ENCODE data around the gene NCK1.
"Not testable (repeated sequence)": the region's sequence is repeated elsewhere in the genome, so short reads cannot be mapped to it uniquely, and the experiment has no call there.

The NCK1 gene

GRCh38 chr3:136885357-136886213, 23.6 kb downstream of the NCK1 start:
- H3K4me3 ChIP-seq (ENCODE audit: low read length) = peak overlapping the region; percentile 20; the same call in 1 of the 2 replicates
- no peak for TF ChIP-seq ZNF274 (IDR thresholded peaks at IDR 0.05; ENCODE audit: low read depth, low read length)

DNA sequence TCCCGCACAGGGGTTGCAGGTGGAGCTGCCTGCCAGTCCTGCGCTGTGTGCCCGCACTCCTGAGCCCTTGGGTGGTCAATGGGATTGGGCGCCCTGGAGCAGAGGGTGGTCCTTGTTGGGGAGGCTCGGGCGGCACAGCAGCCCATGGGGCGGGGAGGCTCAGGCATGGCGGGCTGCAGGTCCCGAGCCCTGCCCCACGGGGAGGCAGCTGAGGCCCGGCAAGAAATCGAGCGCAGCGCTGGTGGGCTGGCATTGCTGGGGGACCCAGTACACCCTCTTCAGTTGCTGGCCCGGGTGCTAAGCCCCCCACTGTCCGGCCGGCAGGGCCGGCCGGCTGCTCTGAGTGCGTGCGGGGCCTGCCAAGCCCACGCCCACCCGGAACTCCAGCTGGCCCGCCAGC, 27.9 kb downstream of the NCK1 start:
- no peak overlapping the region for H3K4me3 ChIP-seq (ENCODE audit: low read length)
- no peak for TF ChIP-seq ZNF274 (IDR thresholded peaks at IDR 0.05; ENCODE audit: low read depth, low read length)

DNA sequence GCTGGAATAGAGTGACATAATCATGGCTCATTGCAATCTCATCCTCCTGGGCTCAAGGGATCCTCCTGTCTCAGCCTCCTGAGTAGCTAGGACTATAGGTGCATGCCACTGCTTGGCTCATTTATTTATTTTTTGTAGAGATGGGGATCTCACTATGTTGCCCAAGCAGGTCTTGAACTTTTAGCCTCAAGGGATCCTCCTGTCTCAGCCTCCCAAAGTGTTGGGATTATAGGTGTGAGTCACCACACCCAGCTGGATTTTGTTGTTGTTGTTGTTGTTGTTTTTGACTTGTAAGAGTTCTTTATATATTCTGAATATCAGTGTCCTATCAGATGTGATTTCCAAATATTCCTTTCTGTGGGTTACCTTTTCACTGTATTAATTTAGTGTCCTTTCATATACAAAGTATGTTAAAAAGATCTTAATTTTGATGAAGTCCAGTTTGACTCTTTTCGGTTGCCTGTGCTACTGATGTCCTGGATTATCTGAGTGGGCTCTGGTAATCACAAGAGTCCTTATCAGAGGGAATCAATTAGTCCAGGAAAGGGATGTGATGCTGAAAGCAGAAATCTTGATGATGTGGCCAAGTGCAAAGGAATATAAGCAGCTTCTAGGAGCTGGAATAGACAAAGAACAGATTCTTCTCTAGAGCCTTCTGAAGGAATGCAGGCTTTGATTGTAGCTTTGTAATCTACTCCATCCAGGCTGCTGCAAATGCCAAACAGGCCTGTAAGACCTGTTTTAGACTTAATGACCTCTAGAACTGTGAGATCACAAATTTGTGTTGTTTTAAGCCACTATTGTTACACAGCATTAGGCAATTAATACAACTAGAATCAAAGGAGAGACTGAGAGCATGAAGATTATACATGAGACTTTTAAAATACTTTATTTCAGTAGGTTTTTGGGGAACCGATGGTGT, 30.2 kb downstream of the NCK1 start:
- TF ChIP-seq ZNF274 (IDR thresholded peaks at IDR 0.05; ENCODE audit: low read depth, low read length) = no peak
- H3K4me3 ChIP-seq (ENCODE audit: low read length) = no peak overlapping the region

DNA sequence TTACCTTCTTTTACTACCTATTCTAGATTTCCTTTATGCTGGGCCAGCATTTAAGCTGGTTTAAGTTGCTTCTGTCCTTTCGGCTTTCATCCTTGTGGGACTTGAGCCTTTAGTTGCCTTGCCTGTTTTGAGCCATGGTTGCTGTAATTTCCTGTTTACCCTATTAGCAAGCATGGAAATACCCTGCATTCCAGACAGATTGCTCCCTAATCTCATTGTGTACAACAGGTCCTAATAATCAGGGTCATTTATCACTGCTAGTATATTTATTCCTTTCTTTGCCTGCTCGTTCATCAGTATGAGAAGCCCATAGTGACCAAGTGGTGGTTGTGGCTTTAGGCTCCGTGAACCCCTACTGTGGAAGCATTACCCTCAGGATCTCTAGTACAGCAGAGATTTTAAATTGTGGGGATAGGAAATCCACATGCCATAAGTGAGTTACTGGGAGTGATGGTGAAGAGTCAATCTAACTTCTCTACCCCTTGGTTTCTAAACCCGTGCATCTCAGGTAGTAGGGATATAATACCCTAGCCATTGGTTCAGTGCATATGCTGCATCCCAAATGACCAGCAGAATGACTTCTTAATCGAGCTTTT, 31.9 kb downstream of the NCK1 start:
- H3K4me3 ChIP-seq (ENCODE audit: low read length) = no peak overlapping the region
- TF ChIP-seq ZNF274 (IDR thresholded peaks at IDR 0.05; ENCODE audit: low read depth, low read length) = no peak

GRCh38 chr3:136897171-136897570, 35.2 kb downstream of the NCK1 start:
- H3K4me3 ChIP-seq (ENCODE audit: low read length) = not testable (repeated sequence)

GRCh38 chr3:136898549-136898948, 36.5 kb downstream of the NCK1 start:
- no peak for TF ChIP-seq ZNF274 (IDR thresholded peaks at IDR 0.05; ENCODE audit: low read depth, low read length)
- H3K4me3 ChIP-seq (ENCODE audit: low read length) = no peak overlapping the region

- TF ChIP-seq ZNF274 (IDR thresholded peaks at IDR 0.05; ENCODE audit: low read depth, low read length) = no peak
Measured at GRCh38 chr3:136898954-136899353, 36.9 kb downstream of the NCK1 start.

DNA sequence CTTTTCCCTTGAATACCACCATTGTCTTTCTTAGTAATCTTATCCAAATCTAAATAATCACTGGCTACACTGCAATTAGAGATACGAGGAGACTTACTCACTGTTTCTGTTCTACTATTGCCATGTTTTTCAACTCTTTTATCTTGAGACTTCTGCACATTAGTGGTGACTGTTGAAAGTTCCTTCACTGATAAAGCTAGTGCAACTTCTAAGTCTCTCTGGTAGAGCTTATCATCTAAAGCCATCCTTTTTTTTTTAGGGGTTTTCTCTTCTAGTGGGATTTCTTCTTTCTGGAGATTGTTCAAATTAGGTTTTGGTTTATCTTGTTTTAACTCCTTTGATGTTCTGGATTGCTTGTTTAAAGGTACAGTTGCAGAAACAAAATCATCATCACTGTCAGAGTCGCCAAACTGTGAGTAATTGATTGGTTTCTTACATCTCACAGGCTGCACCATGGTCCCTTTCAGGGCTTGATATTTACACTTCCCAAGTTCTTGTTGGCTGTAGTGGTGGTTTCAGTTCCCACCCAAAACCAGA, 37.7 kb downstream of the NCK1 start:
- no peak overlapping the region for H3K4me3 ChIP-seq (ENCODE audit: low read length)

More at GRCh38 chr3:136898954-136899353, 36.9 kb downstream of the NCK1 start:
- H3K4me3 ChIP-seq (ENCODE audit: low read length) = no peak overlapping the region

GRCh38 chr3:136900694-136901093, 38.7 kb downstream of the NCK1 start:
- not testable (repeated sequence) for H3K4me3 ChIP-seq (ENCODE audit: low read length)

More for the DNA sequence above, 37.7 kb downstream of the NCK1 start:
- TF ChIP-seq ZNF274 (IDR thresholded peaks at IDR 0.05; ENCODE audit: low read depth, low read length) = no peak

DNA sequence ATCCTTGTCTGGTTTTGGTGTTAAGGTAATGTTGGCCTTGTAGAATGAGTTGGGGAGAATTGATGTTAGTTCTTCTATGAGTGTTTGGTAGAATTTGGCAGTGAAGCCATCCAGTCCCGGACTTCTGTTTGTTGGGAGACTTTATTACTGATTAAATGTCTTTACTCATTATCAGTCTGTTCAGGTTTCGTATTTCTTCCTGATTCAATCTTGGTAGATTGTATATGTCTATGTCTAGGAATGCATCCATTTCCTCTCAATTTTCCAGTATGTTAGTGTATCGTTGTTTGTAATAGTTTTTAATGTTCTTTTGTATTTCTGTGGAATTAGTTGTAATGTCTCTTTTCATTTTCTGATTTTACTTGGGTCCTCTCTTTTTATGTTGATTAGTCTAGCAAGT, 39.4 kb downstream of the NCK1 start:
- no peak overlapping the region for H3K4me3 ChIP-seq (ENCODE audit: low read length)

GRCh38 chr3:136902530-136902929, 40.5 kb downstream of the NCK1 start:
- H3K4me3 ChIP-seq (ENCODE audit: low read length) = not testable (repeated sequence)

More for the DNA sequence above, 39.4 kb downstream of the NCK1 start:
- no peak for TF ChIP-seq ZNF274 (IDR thresholded peaks at IDR 0.05; ENCODE audit: low read depth, low read length)

DNA sequence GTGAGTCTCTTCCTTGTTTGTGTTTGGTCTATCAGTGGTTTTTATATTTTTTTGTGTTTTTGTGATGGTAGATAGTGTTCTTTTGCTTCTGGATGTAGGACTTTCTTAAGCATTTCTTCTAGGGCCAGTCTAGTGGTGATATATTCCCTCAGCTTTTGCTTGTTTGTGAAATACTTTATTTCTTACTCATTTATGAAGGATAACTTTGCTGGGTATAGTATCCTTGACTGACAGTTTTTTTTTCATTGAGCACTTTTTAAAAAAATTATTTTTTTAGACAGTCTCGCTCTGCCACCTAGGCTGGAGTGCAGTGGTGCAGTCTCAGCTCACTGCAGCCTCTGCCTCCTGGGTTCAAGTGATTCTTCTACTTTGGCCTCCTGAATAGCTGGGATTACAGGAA, 41.9 kb downstream of the NCK1 start:
- H3K4me3 ChIP-seq (ENCODE audit: low read length) = no peak overlapping the region
- no peak for TF ChIP-seq ZNF274 (IDR thresholded peaks at IDR 0.05; ENCODE audit: low read depth, low read length)

GRCh38 chr3:136904746-136905145, 42.7 kb downstream of the NCK1 start:
- H3K4me3 ChIP-seq (ENCODE audit: low read length) = no peak overlapping the region
- TF ChIP-seq ZNF274 (IDR thresholded peaks at IDR 0.05; ENCODE audit: low read depth, low read length) = no peak

DNA sequence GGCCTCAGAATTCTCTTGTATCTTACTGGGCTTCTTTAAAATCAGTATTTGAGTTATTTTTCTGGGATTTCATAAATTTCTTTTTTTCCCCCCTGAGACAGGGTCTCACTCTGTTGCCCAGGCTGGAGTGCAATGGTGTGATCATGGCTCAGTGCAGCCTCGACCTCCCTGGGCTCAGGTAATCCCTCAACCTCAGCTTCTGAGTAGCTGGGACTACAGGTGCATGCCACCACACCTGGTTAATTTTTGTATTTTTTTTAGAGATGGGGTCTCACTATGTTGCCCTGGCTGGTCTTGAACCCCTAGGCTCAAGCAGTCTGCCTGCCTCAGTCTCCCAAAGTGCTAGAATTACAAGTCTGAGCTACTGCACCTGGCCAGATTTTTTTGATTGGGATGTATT, 43.5 kb downstream of the NCK1 start:
- no peak for TF ChIP-seq ZNF274 (IDR thresholded peaks at IDR 0.05; ENCODE audit: low read depth, low read length)
- no peak overlapping the region for H3K4me3 ChIP-seq (ENCODE audit: low read length)

All from GM08714 (cell line).